WTC11 (cell line): ENCODE results near the gene MYO9A. TPM values are rescaled to one million over a fixed set of nuclear protein-coding genes. Genes with fewer than 3 reads are reported as not detected.

ENCODE experiments used
- ATAC-seq: fragments of 200-7000 bp; cut with Tn5 transposase; 2 replicates; pipeline ENCODE4 v1.10.0; 2021; ENCODE audit warnings: mild to moderate bottlenecking, moderate library complexity
- CTCF ChIA-PET: fragments of 300-600 bp; sonication (Branson Sonifier 250); formaldehyde crosslinking; loops from one replicate; lab custom pipeline; 2021; ENCODE audit warnings: antibody characterized with exemption; lab: Charles Lee
- POLR2A ChIA-PET: fragments of 350-600 bp; sonication (Branson Sonifier 250); formaldehyde crosslinking; loops from one replicate; lab custom pipeline; 2021; ENCODE audit warnings: antibody characterized with exemption; lab: Charles Lee
- DNase-seq: peaks from one replicate; pipeline ENCODE4 v3.0.0; 2021; ENCODE audit warnings: low spot score
- H3K27ac Mint-ChIP-seq: 2 replicates; pipeline ENCODE4 v1.8.0; 2021; ENCODE audit warnings: mixed read lengths
- H3K27me3 Mint-ChIP-seq: 2 replicates; pipeline ENCODE4 v1.8.0; 2021; ENCODE audit warnings: low read depth, mild to moderate bottlenecking, moderate library complexity, mixed read lengths
- H3K36me3 Mint-ChIP-seq: 2 replicates; pipeline ENCODE4 v1.8.0; 2021; ENCODE audit warnings: mixed read lengths
- H3K4me1 Mint-ChIP-seq: 2 replicates; pipeline ENCODE4 v1.8.0; 2022; ENCODE audit warnings: mixed read lengths
- H3K4me3 Mint-ChIP-seq: 2 replicates; pipeline ENCODE4 v1.8.0; 2021; ENCODE audit warnings: mild to moderate bottlenecking, moderate library complexity, mixed read lengths
- H3K9me3 Mint-ChIP-seq: 2 replicates; pipeline ENCODE4 v1.8.0; 2021; ENCODE audit warnings: mixed read lengths
- CBFB ChIP-seq: sonication (generic); formaldehyde crosslinking; IDR thresholded peaks from 2 replicates; pipeline ENCODE4 v1.8.1; 2022; ENCODE audit warnings: mild to moderate bottlenecking, low read depth, missing genetic modification reagents
- CREB1 ChIP-seq: sonication (generic); formaldehyde crosslinking; IDR thresholded peaks from 2 replicates; pipeline ENCODE4 v1.8.0; 2023; ENCODE audit warnings: mild to moderate bottlenecking, missing genetic modification reagents
- FOXJ3 ChIP-seq: sonication (generic); formaldehyde crosslinking; IDR thresholded peaks from 2 replicates; pipeline ENCODE4 v1.9.0; 2021; ENCODE audit warnings: missing genetic modification reagents, mild to moderate bottlenecking, borderline replicate concordance
- GRHL2 ChIP-seq: fragments of 250-450 bp; sonication (Bioruptor Pico); IDR thresholded peaks from 2 replicates; pipeline ENCODE4 v1.8.0; 2022; ENCODE audit warnings: mild to moderate bottlenecking, moderate library complexity; ENCODE audit not compliant: insufficient replicate concordance, severe bottlenecking
- GTF2I ChIP-seq: fragments of 250-450 bp; sonication (Bioruptor Pico); conservative IDR thresholded peaks from 2 replicates; pipeline ENCODE4 v1.4.0; 2021; ENCODE audit warnings: mild to moderate bottlenecking
- NFE2L1 ChIP-seq: sonication (generic); formaldehyde crosslinking; IDR thresholded peaks from 2 replicates; pipeline ENCODE4 v1.8.1; 2023; ENCODE audit warnings: missing genetic modification reagents
- NR2C2 ChIP-seq: sonication (generic); formaldehyde crosslinking; IDR thresholded peaks from 2 replicates; pipeline ENCODE4 v1.8.0; 2022; ENCODE audit warnings: mild to moderate bottlenecking, missing genetic modification reagents
- NR3C1 ChIP-seq: sonication (generic); formaldehyde crosslinking; conservative IDR thresholded peaks from 2 replicates; pipeline ENCODE4 v1.8.1; 2023; ENCODE audit warnings: low read depth, mild to moderate bottlenecking, missing genetic modification reagents
- OVOL2 ChIP-seq: fragments of 250-450 bp; sonication (Bioruptor Pico); IDR thresholded peaks from 2 replicates; pipeline ENCODE4 v1.9.0; 2021; ENCODE audit warnings: mild to moderate bottlenecking, borderline replicate concordance
- SMAD3 ChIP-seq: sonication (generic); formaldehyde crosslinking; IDR thresholded peaks from 2 replicates; pipeline ENCODE4 v1.8.0; 2022; ENCODE audit warnings: missing genetic modification reagents, mild to moderate bottlenecking, borderline replicate concordance
- SMAD4 ChIP-seq: sonication (generic); formaldehyde crosslinking; IDR thresholded peaks from 2 replicates; pipeline ENCODE4 v1.8.0; 2022; ENCODE audit warnings: mild to moderate bottlenecking, missing genetic modification reagents
- SOX15 ChIP-seq: fragments of 250-450 bp; sonication (Bioruptor Pico); IDR thresholded peaks from 2 replicates; pipeline ENCODE4 v1.9.0; 2021; ENCODE audit warnings: mild to moderate bottlenecking
- TEAD1 ChIP-seq: sonication (generic); formaldehyde crosslinking; IDR thresholded peaks from 2 replicates; pipeline ENCODE4 v1.8.0; 2022; ENCODE audit warnings: mild to moderate bottlenecking, missing genetic modification reagents
- TP53 ChIP-seq: sonication (generic); formaldehyde crosslinking; IDR thresholded peaks from 2 replicates; pipeline ENCODE4 v1.8.1; 2023; ENCODE audit warnings: mild to moderate bottlenecking, missing genetic modification reagents
- ZNF138 ChIP-seq: sonication (generic); formaldehyde crosslinking; conservative IDR thresholded peaks from 2 replicates; pipeline ENCODE4 v1.8.1; 2022; ENCODE audit warnings: mild to moderate bottlenecking, moderate library complexity, missing genetic modification reagents
- ZNF263 ChIP-seq: sonication (generic); formaldehyde crosslinking; IDR thresholded peaks from 2 replicates; pipeline ENCODE4 v1.8.1; 2022; ENCODE audit warnings: low read depth, mild to moderate bottlenecking, moderate library complexity, missing genetic modification reagents
- total RNA-seq: library from RNA; stranded (reverse); gene quantifications from 3 replicates; pipeline ENCODE4 v1.2.3, GENCODE V29; 2021
- TF ChIP-seq, protein P1 (sequence below): sonication (generic); formaldehyde crosslinking; IDR thresholded peaks from 2 replicates; pipeline ENCODE4 v1.8.0; 2023; ENCODE audit warnings: missing genetic modification reagents, mild to moderate bottlenecking, borderline replicate concordance
- TF ChIP-seq, protein P2 (sequence below): sonication (generic); formaldehyde crosslinking; IDR thresholded peaks from 2 replicates; pipeline ENCODE4 v1.8.0; 2022; ENCODE audit warnings: mild to moderate bottlenecking, missing genetic modification reagents
- TF ChIP-seq, protein P3 (sequence below): sonication (generic); formaldehyde crosslinking; IDR thresholded peaks from 2 replicates; pipeline ENCODE4 v1.8.0; 2023; ENCODE audit warnings: mild to moderate bottlenecking, missing genetic modification reagents
- TF ChIP-seq, protein P4 (sequence below): sonication (generic); formaldehyde crosslinking; IDR thresholded peaks from 2 replicates; pipeline ENCODE4 v1.8.1; 2023; ENCODE audit warnings: mild to moderate bottlenecking, missing genetic modification reagents, borderline replicate concordance
- TF ChIP-seq, protein P5 (sequence below): fragments of 250-450 bp; sonication (Bioruptor Pico); IDR thresholded peaks from 2 replicates; pipeline ENCODE4 v2.1.2; 2022; ENCODE audit warnings: mild to moderate bottlenecking, moderate library complexity
- TF ChIP-seq, protein P6 (sequence below): sonication (generic); formaldehyde crosslinking; IDR thresholded peaks from 2 replicates; pipeline ENCODE4 v1.8.1; 2023; ENCODE audit warnings: mild to moderate bottlenecking, missing genetic modification reagents, moderate library complexity

The MYO9A gene
- total RNA-seq, 1 experiment from 2014 or later, result 23.5 TPM

DNA sequence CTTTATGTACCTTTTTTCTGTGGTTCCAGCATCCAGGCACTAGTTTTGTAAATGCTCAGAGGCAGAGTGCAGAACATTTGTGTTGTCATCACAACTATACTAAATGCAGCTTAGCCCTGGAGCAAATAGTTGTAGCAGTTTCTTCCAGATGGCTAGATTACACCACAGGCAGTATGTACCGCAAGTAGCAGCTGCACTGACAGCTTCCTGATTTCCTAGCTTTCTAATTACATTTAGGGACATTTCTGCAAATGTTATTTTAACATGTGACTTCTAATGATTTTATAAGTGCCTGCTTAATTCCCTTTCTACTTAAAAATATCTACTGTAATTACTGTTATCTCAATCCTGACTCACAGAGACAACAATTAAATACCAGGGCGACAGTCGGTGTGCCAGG is 201.1 kb downstream of the MYO9A start:
- Mint-ChIP-seq H3K27me3 (no peaks in the 10 kb centered on the region), H3K36me3 (no peaks in the 10 kb centered on the region), H3K27ac (no peak overlapping the region), H3K4me3 (no peak overlapping the region), H3K4me1 (peaks cover 13% of the 10 kb centered on the region), H3K9me3 (no peaks in the 10 kb centered on the region)
- ATAC-seq (no peak), DNase-seq (no peak)
- CTCF ChIA-PET, result no interaction called here
- POLR2A ChIA-PET, result no interaction called here
- TF ChIP-seq ZNF263 (CRISPR knock-in tag), result no peak
- TF ChIP-seq CREB1 (CRISPR knock-in tag), result no peak
- TF ChIP-seq, protein P1, sequence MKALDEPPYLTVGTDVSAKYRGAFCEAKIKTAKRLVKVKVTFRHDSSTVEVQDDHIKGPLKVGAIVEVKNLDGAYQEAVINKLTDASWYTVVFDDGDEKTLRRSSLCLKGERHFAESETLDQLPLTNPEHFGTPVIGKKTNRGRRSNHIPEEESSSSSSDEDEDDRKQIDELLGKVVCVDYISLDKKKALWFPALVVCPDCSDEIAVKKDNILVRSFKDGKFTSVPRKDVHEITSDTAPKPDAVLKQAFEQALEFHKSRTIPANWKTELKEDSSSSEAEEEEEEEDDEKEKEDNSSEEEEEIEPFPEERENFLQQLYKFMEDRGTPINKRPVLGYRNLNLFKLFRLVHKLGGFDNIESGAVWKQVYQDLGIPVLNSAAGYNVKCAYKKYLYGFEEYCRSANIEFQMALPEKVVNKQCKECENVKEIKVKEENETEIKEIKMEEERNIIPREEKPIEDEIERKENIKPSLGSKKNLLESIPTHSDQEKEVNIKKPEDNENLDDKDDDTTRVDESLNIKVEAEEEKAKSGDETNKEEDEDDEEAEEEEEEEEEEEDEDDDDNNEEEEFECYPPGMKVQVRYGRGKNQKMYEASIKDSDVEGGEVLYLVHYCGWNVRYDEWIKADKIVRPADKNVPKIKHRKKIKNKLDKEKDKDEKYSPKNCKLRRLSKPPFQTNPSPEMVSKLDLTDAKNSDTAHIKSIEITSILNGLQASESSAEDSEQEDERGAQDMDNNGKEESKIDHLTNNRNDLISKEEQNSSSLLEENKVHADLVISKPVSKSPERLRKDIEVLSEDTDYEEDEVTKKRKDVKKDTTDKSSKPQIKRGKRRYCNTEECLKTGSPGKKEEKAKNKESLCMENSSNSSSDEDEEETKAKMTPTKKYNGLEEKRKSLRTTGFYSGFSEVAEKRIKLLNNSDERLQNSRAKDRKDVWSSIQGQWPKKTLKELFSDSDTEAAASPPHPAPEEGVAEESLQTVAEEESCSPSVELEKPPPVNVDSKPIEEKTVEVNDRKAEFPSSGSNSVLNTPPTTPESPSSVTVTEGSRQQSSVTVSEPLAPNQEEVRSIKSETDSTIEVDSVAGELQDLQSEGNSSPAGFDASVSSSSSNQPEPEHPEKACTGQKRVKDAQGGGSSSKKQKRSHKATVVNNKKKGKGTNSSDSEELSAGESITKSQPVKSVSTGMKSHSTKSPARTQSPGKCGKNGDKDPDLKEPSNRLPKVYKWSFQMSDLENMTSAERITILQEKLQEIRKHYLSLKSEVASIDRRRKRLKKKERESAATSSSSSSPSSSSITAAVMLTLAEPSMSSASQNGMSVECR, result no peak
- TF ChIP-seq, protein P2, sequence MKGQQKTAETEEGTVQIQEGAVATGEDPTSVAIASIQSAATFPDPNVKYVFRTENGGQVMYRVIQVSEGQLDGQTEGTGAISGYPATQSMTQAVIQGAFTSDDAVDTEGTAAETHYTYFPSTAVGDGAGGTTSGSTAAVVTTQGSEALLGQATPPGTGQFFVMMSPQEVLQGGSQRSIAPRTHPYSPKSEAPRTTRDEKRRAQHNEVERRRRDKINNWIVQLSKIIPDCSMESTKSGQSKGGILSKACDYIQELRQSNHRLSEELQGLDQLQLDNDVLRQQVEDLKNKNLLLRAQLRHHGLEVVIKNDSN (CRISPR knock-in tag), result no peak
- TF ChIP-seq SMAD4 (CRISPR knock-in tag), result no peak
- no peak for TF ChIP-seq OVOL2 (CRISPR knock-in tag)
- TF ChIP-seq GRHL2 (CRISPR knock-in tag), result no peak
- no peak for TF ChIP-seq TP53 (CRISPR knock-in tag)
- TF ChIP-seq, protein P3, sequence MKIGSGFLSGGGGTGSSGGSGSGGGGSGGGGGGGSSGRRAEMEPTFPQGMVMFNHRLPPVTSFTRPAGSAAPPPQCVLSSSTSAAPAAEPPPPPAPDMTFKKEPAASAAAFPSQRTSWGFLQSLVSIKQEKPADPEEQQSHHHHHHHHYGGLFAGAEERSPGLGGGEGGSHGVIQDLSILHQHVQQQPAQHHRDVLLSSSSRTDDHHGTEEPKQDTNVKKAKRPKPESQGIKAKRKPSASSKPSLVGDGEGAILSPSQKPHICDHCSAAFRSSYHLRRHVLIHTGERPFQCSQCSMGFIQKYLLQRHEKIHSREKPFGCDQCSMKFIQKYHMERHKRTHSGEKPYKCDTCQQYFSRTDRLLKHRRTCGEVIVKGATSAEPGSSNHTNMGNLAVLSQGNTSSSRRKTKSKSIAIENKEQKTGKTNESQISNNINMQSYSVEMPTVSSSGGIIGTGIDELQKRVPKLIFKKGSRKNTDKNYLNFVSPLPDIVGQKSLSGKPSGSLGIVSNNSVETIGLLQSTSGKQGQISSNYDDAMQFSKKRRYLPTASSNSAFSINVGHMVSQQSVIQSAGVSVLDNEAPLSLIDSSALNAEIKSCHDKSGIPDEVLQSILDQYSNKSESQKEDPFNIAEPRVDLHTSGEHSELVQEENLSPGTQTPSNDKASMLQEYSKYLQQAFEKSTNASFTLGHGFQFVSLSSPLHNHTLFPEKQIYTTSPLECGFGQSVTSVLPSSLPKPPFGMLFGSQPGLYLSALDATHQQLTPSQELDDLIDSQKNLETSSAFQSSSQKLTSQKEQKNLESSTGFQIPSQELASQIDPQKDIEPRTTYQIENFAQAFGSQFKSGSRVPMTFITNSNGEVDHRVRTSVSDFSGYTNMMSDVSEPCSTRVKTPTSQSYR (CRISPR knock-in tag), result no peak

DNA sequence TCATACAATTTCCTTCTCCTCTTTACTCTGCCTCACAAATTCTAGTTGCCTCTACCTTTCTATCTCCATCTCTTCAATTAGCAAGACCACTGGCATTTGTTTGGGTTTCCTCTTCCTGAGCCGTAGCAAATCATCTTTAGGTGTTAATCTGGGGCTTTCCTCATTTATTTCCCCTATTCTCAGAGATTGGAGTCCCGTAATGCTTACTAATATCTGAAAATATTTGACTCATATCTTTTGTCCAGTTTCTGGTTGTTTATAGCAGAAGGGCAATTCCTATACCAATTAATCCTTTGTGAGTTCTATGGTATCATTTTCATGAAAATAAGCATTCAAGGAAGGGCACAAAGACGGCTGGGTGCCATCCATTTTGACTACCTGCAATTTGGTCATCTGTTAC is 203.9 kb downstream of the MYO9A start:
- POLR2A ChIA-PET, result no interaction called here
- no peaks in the 10 kb centered on the region for H3K36me3 Mint-ChIP-seq
- no peak overlapping the region for H3K4me3 Mint-ChIP-seq
- CTCF ChIA-PET, result no interaction called here
- H3K27me3 Mint-ChIP-seq, result no peaks in the 10 kb centered on the region
- ATAC-seq, result no peak
- H3K27ac Mint-ChIP-seq, result no peak overlapping the region
- no peaks in the 10 kb centered on the region for H3K9me3 Mint-ChIP-seq
- peaks cover 13% of the 10 kb centered on the region for H3K4me1 Mint-ChIP-seq
- DNase-seq, result no peak
- TF ChIP-seq OVOL2 (CRISPR knock-in tag), result no peak
- TF ChIP-seq, protein P4, sequence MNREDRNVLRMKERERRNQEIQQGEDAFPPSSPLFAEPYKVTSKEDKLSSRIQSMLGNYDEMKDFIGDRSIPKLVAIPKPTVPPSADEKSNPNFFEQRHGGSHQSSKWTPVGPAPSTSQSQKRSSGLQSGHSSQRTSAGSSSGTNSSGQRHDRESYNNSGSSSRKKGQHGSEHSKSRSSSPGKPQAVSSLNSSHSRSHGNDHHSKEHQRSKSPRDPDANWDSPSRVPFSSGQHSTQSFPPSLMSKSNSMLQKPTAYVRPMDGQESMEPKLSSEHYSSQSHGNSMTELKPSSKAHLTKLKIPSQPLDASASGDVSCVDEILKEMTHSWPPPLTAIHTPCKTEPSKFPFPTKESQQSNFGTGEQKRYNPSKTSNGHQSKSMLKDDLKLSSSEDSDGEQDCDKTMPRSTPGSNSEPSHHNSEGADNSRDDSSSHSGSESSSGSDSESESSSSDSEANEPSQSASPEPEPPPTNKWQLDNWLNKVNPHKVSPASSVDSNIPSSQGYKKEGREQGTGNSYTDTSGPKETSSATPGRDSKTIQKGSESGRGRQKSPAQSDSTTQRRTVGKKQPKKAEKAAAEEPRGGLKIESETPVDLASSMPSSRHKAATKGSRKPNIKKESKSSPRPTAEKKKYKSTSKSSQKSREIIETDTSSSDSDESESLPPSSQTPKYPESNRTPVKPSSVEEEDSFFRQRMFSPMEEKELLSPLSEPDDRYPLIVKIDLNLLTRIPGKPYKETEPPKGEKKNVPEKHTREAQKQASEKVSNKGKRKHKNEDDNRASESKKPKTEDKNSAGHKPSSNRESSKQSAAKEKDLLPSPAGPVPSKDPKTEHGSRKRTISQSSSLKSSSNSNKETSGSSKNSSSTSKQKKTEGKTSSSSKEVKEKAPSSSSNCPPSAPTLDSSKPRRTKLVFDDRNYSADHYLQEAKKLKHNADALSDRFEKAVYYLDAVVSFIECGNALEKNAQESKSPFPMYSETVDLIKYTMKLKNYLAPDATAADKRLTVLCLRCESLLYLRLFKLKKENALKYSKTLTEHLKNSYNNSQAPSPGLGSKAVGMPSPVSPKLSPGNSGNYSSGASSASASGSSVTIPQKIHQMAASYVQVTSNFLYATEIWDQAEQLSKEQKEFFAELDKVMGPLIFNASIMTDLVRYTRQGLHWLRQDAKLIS, result no peak
- TF ChIP-seq NR3C1, result no peak
- TF ChIP-seq SMAD3 (CRISPR knock-in tag), result no peak
- no peak for TF ChIP-seq TEAD1 (CRISPR knock-in tag)
- TF ChIP-seq NR2C2 (CRISPR knock-in tag), result no peak
- no peak for TF ChIP-seq ZNF138 (CRISPR knock-in tag)
- TF ChIP-seq, protein P5, sequence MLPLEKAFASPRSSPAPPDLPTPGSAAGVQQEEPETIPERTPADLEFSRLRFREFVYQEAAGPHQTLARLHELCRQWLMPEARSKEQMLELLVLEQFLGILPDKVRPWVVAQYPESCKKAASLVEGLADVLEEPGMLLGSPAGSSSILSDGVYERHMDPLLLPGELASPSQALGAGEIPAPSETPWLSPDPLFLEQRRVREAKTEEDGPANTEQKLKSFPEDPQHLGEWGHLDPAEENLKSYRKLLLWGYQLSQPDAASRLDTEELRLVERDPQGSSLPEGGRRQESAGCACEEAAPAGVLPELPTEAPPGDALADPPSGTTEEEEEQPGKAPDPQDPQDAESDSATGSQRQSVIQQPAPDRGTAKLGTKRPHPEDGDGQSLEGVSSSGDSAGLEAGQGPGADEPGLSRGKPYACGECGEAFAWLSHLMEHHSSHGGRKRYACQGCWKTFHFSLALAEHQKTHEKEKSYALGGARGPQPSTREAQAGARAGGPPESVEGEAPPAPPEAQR (CRISPR knock-in tag), result no peak
- TF ChIP-seq GTF2I, result no peak
- no peak for TF ChIP-seq SOX15 (CRISPR knock-in tag)
- TF ChIP-seq, protein P6, sequence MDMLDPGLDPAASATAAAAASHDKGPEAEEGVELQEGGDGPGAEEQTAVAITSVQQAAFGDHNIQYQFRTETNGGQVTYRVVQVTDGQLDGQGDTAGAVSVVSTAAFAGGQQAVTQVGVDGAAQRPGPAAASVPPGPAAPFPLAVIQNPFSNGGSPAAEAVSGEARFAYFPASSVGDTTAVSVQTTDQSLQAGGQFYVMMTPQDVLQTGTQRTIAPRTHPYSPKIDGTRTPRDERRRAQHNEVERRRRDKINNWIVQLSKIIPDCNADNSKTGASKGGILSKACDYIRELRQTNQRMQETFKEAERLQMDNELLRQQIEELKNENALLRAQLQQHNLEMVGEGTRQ, result no peak
- TF ChIP-seq CBFB (CRISPR knock-in tag), result no peak
- no peak for TF ChIP-seq FOXJ3 (CRISPR knock-in tag)
- no peak for TF ChIP-seq NFE2L1
